ENCODE data around the gene STX1B. TPM values are rescaled to one million over a fixed set of nuclear protein-coding genes. Genes with fewer than 3 reads are reported as not detected.

STX1B gene
- total RNA-seq, 1 experiment from 2014 or later, result 15.9 TPM

- Mint-ChIP-seq H3K27ac (0 out of 2 replicates have a peak overlapping the region, but pooled peaks have one; percentile 27), H3K4me1 (peaks cover 6% of the 10 kb centered on the region), H3K36me3 (peaks cover 9% of the 10 kb centered on the region), H3K9me3 (no peaks in the 10 kb centered on the region), H3K27me3 (ENCODE audit: low read depth) (no peaks in the 10 kb centered on the region), H3K4me3 (peak overlapping the region; percentile 61)
- ChIA-PET POLR2A (interaction anchor here (0.5 to 1.8 kb wide), 8 partner anchors 12 to 291 kb away, joined by 3 to 6 read pairs (median 5); partner anchors contain the start of genes SETD1A, ZNF646 and ZNF668), CTCF (interaction anchor here (0.5 to 5.1 kb wide), 52 partner anchors 10 to 955 kb away, joined by 3 to 83 read pairs (median 8); partner anchors contain the start of genes ARMC5, BCKDK, KAT8 and PRSS8)
- DNase-seq (ENCODE audit: low spot score) (peak; percentile 74), ATAC-seq (peak; percentile 62)
- TF ChIP-seq E2F4 (CRISPR knock-in tag; IDR thresholded peaks at IDR 0.05; ENCODE audit: borderline replicate concordance, low read depth) (peak; percentile 67; the same call in 1 of the 2 replicates), ZNF121 (CRISPR knock-in tag; IDR thresholded peaks at IDR 0.05) (peak; percentile 62; the same call in 1 of the 2 replicates), AR (CRISPR knock-in tag; IDR thresholded peaks at IDR 0.05) (no peak), RELA (CRISPR knock-in tag; IDR thresholded peaks at IDR 0.05; ENCODE audit: borderline replicate concordance) (no peak), ESRRA (CRISPR knock-in tag; IDR thresholded peaks at IDR 0.05; ENCODE audit: borderline replicate concordance) (no peak), ZNF416 (CRISPR knock-in tag; IDR thresholded peaks at IDR 0.05) (no peak), NFE2L1 (CRISPR knock-in tag; IDR thresholded peaks at IDR 0.05) (peak; percentile 23; the same call in 1 of the 2 replicates), MAX (CRISPR knock-in tag; IDR thresholded peaks at IDR 0.05) (peak; percentile 60; the same call in 1 of the 2 replicates), FOXK1 (CRISPR knock-in tag; IDR thresholded peaks at IDR 0.05) (0 out of 2 replicates have a peak, but pooled peaks have one; percentile 14), ZNF671 (CRISPR knock-in tag; IDR thresholded peaks at IDR 0.05) (no peak)
Measured at GRCh38 chr16:30985401-30986128, 24.9 kb downstream of the STX1B start.

- Mint-ChIP-seq H3K4me3 (peak within 1 kb of the TSS; percentile 61), H3K27me3 (ENCODE audit: low read depth) (no peaks in the 10 kb centered on the region), H3K36me3 (peaks cover 12% of the 10 kb centered on the region), H3K4me1 (peaks cover 6% of the 10 kb centered on the region), H3K27ac (0 out of 2 replicates have a peak within 1 kb of the TSS, but pooled peaks have one; percentile 27), H3K9me3 (no peaks in the 10 kb centered on the region)
- ChIA-PET POLR2A (interaction anchor here (0.5 to 2.2 kb wide), 10 partner anchors 12 to 291 kb away, joined by 3 to 6 read pairs (median 4); partner anchors contain the start of genes KAT8, SETD1A, STX4 and ZNF646), CTCF (interaction anchor here (0.5 to 5.1 kb wide), 70 partner anchors 9 to 954 kb away, joined by 3 to 83 read pairs (median 5); partner anchors contain the start of genes ARMC5, BCKDK, FBXL19 and KAT8)
- DNase-seq (ENCODE audit: low spot score) (peak; percentile 95), ATAC-seq (peak; percentile 85)
- TF ChIP-seq ZNF263 (CRISPR knock-in tag; IDR thresholded peaks at IDR 0.05; ENCODE audit: low read depth) (no peak), TEAD4 (CRISPR knock-in tag; IDR thresholded peaks at IDR 0.05) (no peak), ZNF512 (CRISPR knock-in tag; IDR thresholded peaks at IDR 0.05; ENCODE audit: borderline replicate concordance) (no peak), PREB (CRISPR knock-in tag; IDR thresholded peaks at IDR 0.05; ENCODE audit: borderline replicate concordance) (no peak), FOXJ3 (CRISPR knock-in tag; IDR thresholded peaks at IDR 0.05; ENCODE audit: borderline replicate concordance) (no peak), NR3C1 (CRISPR knock-in tag; conservative IDR thresholded peaks at IDR 0.05; ENCODE audit: low read depth) (no peak), SP1 (CRISPR knock-in tag; conservative IDR thresholded peaks at IDR 0.05) (peak; percentile 73; the same call in 1 of the 2 replicates), ZNF281 (CRISPR knock-in tag; IDR thresholded peaks at IDR 0.05) (peak; percentile 56; the same call in 1 of the 2 replicates), GABPB1 (CRISPR knock-in tag; IDR thresholded peaks at IDR 0.05) (0 out of 2 replicates have a peak, but pooled peaks have one; percentile 35), TCF7 (CRISPR knock-in tag; IDR thresholded peaks at IDR 0.05; ENCODE audit: low read depth) (no peak), GRHL2 (CRISPR knock-in tag; IDR thresholded peaks at IDR 0.05; ENCODE audit: insufficient replicate concordance, severe bottlenecking) (no peak)
Measured at GRCh38 chr16:30984669-30985400, 25.6 kb downstream of the STX1B start, which contains the start of gene HSD3B7. HSD3B7 (plus strand) TSS chr16:30985207; CDS start chr16:30985659, 452 bp downstream.

Measured in WTC11 (cell line).